Measurements from ENCODE around the gene ARHGAP4. TPM values are rescaled to one million over a fixed set of nuclear protein-coding genes. Genes with fewer than 3 reads are reported as not detected.
A peak's percentile ranks its signal among the peaks of the same experiment; 100 is the strongest.

ARHGAP4 gene
- total RNA-seq, 2 donors from 2014 or later, result 155 to 276 TPM

GRCh38 chrX:153932220-153932915, 6.3 kb upstream of the ARHGAP4 start:
- peaks cover 8 to 22% of the 10 kb centered on the region in 2 donors for H3K4me1 Mint-ChIP-seq (ENCODE audit: low read depth in 2 of 2)
- H3K36me3 Mint-ChIP-seq, result no peaks in the 10 kb centered on the region
- no peak overlapping the region for H3K27ac Mint-ChIP-seq
- ATAC-seq (no peak), DNase-seq (ENCODE audit: low spot score) (no peak)
- H3K4me3 Mint-ChIP-seq, result no peak overlapping the region
- peaks cover 0 to 2% of the 10 kb centered on the region in 2 donors for H3K27me3 Mint-ChIP-seq
- no peaks in the 10 kb centered on the region for H3K9me3 Mint-ChIP-seq

- H3K27ac Mint-ChIP-seq, result peak overlapping the region in 1 of 2 donors; percentile 62
- H3K27me3 Mint-ChIP-seq, result peaks cover 0 to 2% of the 10 kb centered on the region in 2 donors
- no peak for DNase-seq (ENCODE audit: low spot score)
- no peak for ATAC-seq
- H3K36me3 Mint-ChIP-seq, result no peaks in the 10 kb centered on the region
- no peak overlapping the region for H3K4me3 Mint-ChIP-seq
- H3K9me3 Mint-ChIP-seq, result no peaks in the 10 kb centered on the region
- peaks cover 8 to 28% of the 10 kb centered on the region in 2 donors for H3K4me1 Mint-ChIP-seq (ENCODE audit: low read depth in 2 of 2)
These were observed 5.7 kb upstream of the ARHGAP4 start for GRCh38 chrX:153931748-153932147.

GRCh38 chrX:153931151-153931550, 5.1 kb upstream of the ARHGAP4 start:
- Mint-ChIP-seq H3K9me3 (no peaks in the 10 kb centered on the region), H3K27ac (peak overlapping the region in 1 of 2 donors; percentile 62), H3K36me3 (no peaks in the 10 kb centered on the region), H3K4me1 (ENCODE audit: low read depth in 2 of 2) (peaks cover 8 to 28% of the 10 kb centered on the region in 2 donors), H3K4me3 (no peak overlapping the region), H3K27me3 (no peaks in the 10 kb centered on the region)
- ATAC-seq (no peak), DNase-seq (ENCODE audit: low spot score) (no peak)

- H3K4me3 Mint-ChIP-seq, result no peak overlapping the region
- DNase-seq (ENCODE audit: low spot score), result no peak
These were observed 4.2 kb upstream of the ARHGAP4 start for GRCh38 chrX:153930011-153930910.

GRCh38 chrX:153929576-153929975, 3.5 kb upstream of the ARHGAP4 start:
- no peaks in the 10 kb centered on the region for H3K9me3 Mint-ChIP-seq
- H3K4me3 Mint-ChIP-seq, result peak overlapping the region; percentile 84
- no peaks in the 10 kb centered on the region for H3K36me3 Mint-ChIP-seq
- peaks cover 17 to 35% of the 10 kb centered on the region in 2 donors for H3K4me1 Mint-ChIP-seq (ENCODE audit: low read depth in 2 of 2)
- DNase-seq (ENCODE audit: low spot score), result no peak
- no peak overlapping the region for H3K27ac Mint-ChIP-seq
- no peaks in the 10 kb centered on the region for H3K27me3 Mint-ChIP-seq
- no peak for ATAC-seq

More at GRCh38 chrX:153930011-153930910, 4.2 kb upstream of the ARHGAP4 start:
- no peaks in the 10 kb centered on the region for H3K9me3 Mint-ChIP-seq
- no peaks in the 10 kb centered on the region for H3K27me3 Mint-ChIP-seq
- no peaks in the 10 kb centered on the region for H3K36me3 Mint-ChIP-seq
- no peak overlapping the region for H3K27ac Mint-ChIP-seq
- peaks cover 10 to 28% of the 10 kb centered on the region in 2 donors for H3K4me1 Mint-ChIP-seq (ENCODE audit: low read depth in 2 of 2)
- ATAC-seq, result no peak

- H3K4me1 Mint-ChIP-seq (ENCODE audit: low read depth in 2 of 2), result peaks cover 21 to 38% of the 10 kb centered on the region in 2 donors
- ATAC-seq, result no peak
- H3K4me3 Mint-ChIP-seq, result peak overlapping the region; percentile 84
- H3K36me3 Mint-ChIP-seq, result no peaks in the 10 kb centered on the region
- no peaks in the 10 kb centered on the region for H3K27me3 Mint-ChIP-seq
- H3K9me3 Mint-ChIP-seq, result no peaks in the 10 kb centered on the region
- H3K27ac Mint-ChIP-seq, result peak overlapping the region; percentile 88 to 95
- no peak for DNase-seq (ENCODE audit: low spot score)
These were observed 2.8 kb upstream of the ARHGAP4 start for GRCh38 chrX:153928846-153929245.

- H3K4me3 Mint-ChIP-seq, result peak overlapping the region; percentile 89
- H3K27me3 Mint-ChIP-seq, result no peaks in the 10 kb centered on the region
- peak overlapping the region; percentile 93 to 95 for H3K27ac Mint-ChIP-seq
- DNase-seq (ENCODE audit: low spot score) (peak; percentile 98), ATAC-seq (peak; percentile 87 to 91)
- H3K4me1 Mint-ChIP-seq (ENCODE audit: low read depth in 2 of 2), result peaks cover 21 to 40% of the 10 kb centered on the region in 2 donors
- no peaks in the 10 kb centered on the region for H3K36me3 Mint-ChIP-seq
- no peaks in the 10 kb centered on the region for H3K9me3 Mint-ChIP-seq
These were observed 2.1 kb upstream of the ARHGAP4 start for GRCh38 chrX:153927922-153928760.

- DNase-seq (ENCODE audit: low spot score) (no peak), ATAC-seq (no peak)
- Mint-ChIP-seq H3K27ac (peak overlapping the region; percentile 93 to 95), H3K36me3 (no peaks in the 10 kb centered on the region), H3K9me3 (no peaks in the 10 kb centered on the region), H3K4me1 (ENCODE audit: low read depth in 2 of 2) (peaks cover 24 to 42% of the 10 kb centered on the region in 2 donors), H3K27me3 (no peaks in the 10 kb centered on the region), H3K4me3 (peak overlapping the region; percentile 89)
These were observed 1.5 kb upstream of the ARHGAP4 start for GRCh38 chrX:153927672-153927921.

GRCh38 chrX:153926858-153927671, 1.0 kb upstream of the ARHGAP4 start:
- DNase-seq (ENCODE audit: low spot score), result peak; percentile 90
- H3K27me3 Mint-ChIP-seq, result no peaks in the 10 kb centered on the region
- peaks cover 30 to 47% of the 10 kb centered on the region in 2 donors for H3K4me1 Mint-ChIP-seq (ENCODE audit: low read depth in 2 of 2)
- H3K36me3 Mint-ChIP-seq, result no peaks in the 10 kb centered on the region
- peak overlapping the region; percentile 89 for H3K4me3 Mint-ChIP-seq
- peak; percentile 65 to 71 for ATAC-seq
- peak overlapping the region; percentile 93 to 95 for H3K27ac Mint-ChIP-seq
- H3K9me3 Mint-ChIP-seq, result no peaks in the 10 kb centered on the region

GRCh38 chrX:153926552-153926857, 441 bp upstream of the ARHGAP4 start:
- Mint-ChIP-seq H3K4me3 (peak overlapping the region; percentile 89), H3K27ac (peak overlapping the region; percentile 93 to 95), H3K4me1 (ENCODE audit: low read depth in 2 of 2) (peaks cover 30 to 45% of the 10 kb centered on the region in 2 donors), H3K9me3 (no peaks in the 10 kb centered on the region), H3K36me3 (no peaks in the 10 kb centered on the region), H3K27me3 (no peaks in the 10 kb centered on the region)
- ATAC-seq (peak; percentile 1 to 8), DNase-seq (ENCODE audit: low spot score) (no peak)

- H3K27ac Mint-ChIP-seq, result peak overlapping the region; percentile 93 to 95
These were observed 701 bp downstream of the ARHGAP4 start for GRCh38 chrX:153925387-153925738.

GRCh38 chrX:153924149-153924861, 1.8 kb downstream of the ARHGAP4 start:
- DNase-seq (ENCODE audit: low spot score) (no peak), ATAC-seq (no peak)
- peak overlapping the region; percentile 93 to 95 for H3K27ac Mint-ChIP-seq
- H3K9me3 Mint-ChIP-seq, result no peaks in the 10 kb centered on the region
- peak overlapping the region; percentile 88 for H3K4me3 Mint-ChIP-seq
- H3K4me1 Mint-ChIP-seq (ENCODE audit: low read depth in 2 of 2), result peaks cover 26 to 41% of the 10 kb centered on the region in 2 donors
- H3K36me3 Mint-ChIP-seq, result no peaks in the 10 kb centered on the region
- H3K27me3 Mint-ChIP-seq, result no peaks in the 10 kb centered on the region

More at GRCh38 chrX:153925387-153925738, 701 bp downstream of the ARHGAP4 start:
- no peak for ATAC-seq
- Mint-ChIP-seq H3K9me3 (no peaks in the 10 kb centered on the region), H3K36me3 (no peaks in the 10 kb centered on the region), H3K27me3 (no peaks in the 10 kb centered on the region), H3K4me3 (peak overlapping the region; percentile 88), H3K4me1 (ENCODE audit: low read depth in 2 of 2) (peaks cover 26 to 43% of the 10 kb centered on the region in 2 donors)
- DNase-seq (ENCODE audit: low spot score), result no peak

Measured in natural killer cell treated with Interleukin-12 subunit alpha and Interleukin-12 subunit beta and Interleukin-15 and Interleukin-18, amount 100 ng/mL, for 72 hours (primary cell).